GM12865 (cell line): ENCODE data around the gene NCAM1.

Experiments
- DNase-seq: peaks from one replicate; pipeline ENCODE4 v3.0.0; 2010; ENCODE audit warnings: low read depth
- H3K4me3 ChIP-seq: 2 replicates; pipeline ENCODE4 v1.5.1; 2011; ENCODE audit warnings: mild to moderate bottlenecking, low read depth, low read length, control low read depth
- CTCF ChIP-seq: IDR thresholded peaks from 2 replicates; pipeline ENCODE4 v1.5.1; 2011; ENCODE audit warnings: low read length, control low read depth, low read depth, inconsistent platforms; ENCODE audit not compliant: insufficient read depth; ENCODE audit errors: missing control alignments

The NCAM1 gene

GRCh38 chr11:113106507-113106906 is 145.3 kb downstream of the NCAM1 start:
- DNase-seq: no peak
- TF ChIP-seq CTCF: no peak
- no peak overlapping the region for H3K4me3 ChIP-seq

- H3K4me3 ChIP-seq: no peak overlapping the region
- no peak for TF ChIP-seq CTCF
- no peak for DNase-seq
These were observed 148.8 kb downstream of the NCAM1 start for GRCh38 chr11:113110046-113110445.

GRCh38 chr11:113111156-113111555 is 149.9 kb downstream of the NCAM1 start:
- H3K4me3 ChIP-seq: no peak overlapping the region
- no peak for DNase-seq
- no peak for TF ChIP-seq CTCF

GRCh38 chr11:113112307-113112706 is 151.1 kb downstream of the NCAM1 start:
- H3K4me3 ChIP-seq: no peak overlapping the region
- TF ChIP-seq CTCF: no peak
- DNase-seq: no peak

- no peak overlapping the region for H3K4me3 ChIP-seq
- TF ChIP-seq CTCF: peak; percentile 44
- peak; percentile 21 for DNase-seq
These were observed 152.8 kb downstream of the NCAM1 start for GRCh38 chr11:113113801-113114704.

- no peak for TF ChIP-seq CTCF
- DNase-seq: no peak
- H3K4me3 ChIP-seq: no peak overlapping the region
These were observed 153.4 kb downstream of the NCAM1 start for GRCh38 chr11:113114705-113115027.

GRCh38 chr11:113118104-113118503 is 156.9 kb downstream of the NCAM1 start:
- H3K4me3 ChIP-seq: no peak overlapping the region
- no peak for DNase-seq
- TF ChIP-seq CTCF: no peak
